Esophagus muscularis mucosa (tissue), 4 donors: ENCODE data around the gene RHOF. TPM values are rescaled to one million over a fixed set of nuclear protein-coding genes. Genes with fewer than 3 reads are reported as not detected.

ENCODE experiments used
- DNase-seq: peaks from one replicate; pipeline ENCODE4 v3.0.0-alpha.2; 2017; ENCODE audit errors: extremely low spot score
- H3K27ac ChIP-seq, 4 donors: fragments of 200-600 bp; sonication (generic); replicated peaks in 1 of 4; 1 replicate in 3 of 4; 2 replicates in 1 of 4; pipeline ENCODE4 v1.5.1; 2016 to 2019; ENCODE audit warnings: mild to moderate bottlenecking in 1 of 4
- H3K27me3 ChIP-seq, 4 donors: fragments of 200-600 bp; sonication (generic); one replicate each; pipeline versions ENCODE4 v1.5.1 to v1.6.0; 2016 to 2019
- H3K36me3 ChIP-seq, 4 donors: fragments of 200-600 bp; sonication (generic); one replicate each; pipeline ENCODE4 v1.5.1; 2016 to 2019
- H3K4me1 ChIP-seq, 4 donors: fragments of 200-600 bp; sonication (generic); one replicate each; pipeline ENCODE4 v1.5.1; 2016 to 2019
- H3K4me3 ChIP-seq, 4 donors: fragments of 200-600 bp; sonication (generic); 1 replicate in 2 of 4; 2 replicates in 2 of 4; pipeline ENCODE4 v1.5.1; 2016 to 2019; ENCODE audit warnings: mild to moderate bottlenecking in 4 of 4, moderate library complexity in 1 of 4
- H3K9me3 ChIP-seq, 4 donors: fragments of 200-600 bp; sonication (generic); 1 replicate in 3 of 4; 2 replicates in 1 of 4; pipeline ENCODE4 v1.5.1; 2016 to 2019
- CTCF ChIP-seq, 3 experiments: fragments of 200-600 bp in 2 of 3; fragments of 450-650 bp in 1 of 3; sonication (generic) in 2 of 3; IDR thresholded peaks; one replicate each; pipeline ENCODE4 v1.5.1; 2017 to 2019; ENCODE audit warnings: antibody characterized with exemption in 3 of 3, mild to moderate bottlenecking in 2 of 3, moderate library complexity in 1 of 3
- EP300 ChIP-seq: sonication (generic); formaldehyde crosslinking; IDR thresholded peaks from one replicate; pipeline ENCODE4 v1.6.1; 2017; ENCODE audit warnings: antibody characterized with exemption
- POLR2A ChIP-seq: fragments of 450-650 bp; IDR thresholded peaks from one replicate; pipeline ENCODE4 v1.6.1; 2017; ENCODE audit warnings: antibody characterized with exemption, moderate library complexity, mild to moderate bottlenecking, low read depth
- POLR2AphosphoS5 ChIP-seq, 2 donors: sonication (generic); formaldehyde crosslinking; IDR thresholded peaks; one replicate each; pipeline ENCODE4 v1.6.1; 2017; ENCODE audit warnings: antibody characterized with exemption in 2 of 2
- WGBS: methylation state at CpG from one replicate; pipeline ENCODE4 v1.1.5; 2018; 5-methylcytosine and 5-hydroxymethylcytosine counted together
- intact Hi-C: fragments of 100-400 bp; cut with DNase I; formaldehyde crosslinking; loops from one replicate; pipeline ENCODE4 v1.15.1; 2023
- total RNA-seq, 4 donors: library from RNA; depleted of rRNA; stranded (reverse); fragments of >200 nt; gene quantifications; one replicate each; pipeline versions ENCODE4 v1.1.0 to v1.2.1, GENCODE V29; 2016

Gene RHOF
- total RNA-seq, 4 donors from 2014 or later, result 7.0 to 23.2 (median 15.9) TPM

DNA sequence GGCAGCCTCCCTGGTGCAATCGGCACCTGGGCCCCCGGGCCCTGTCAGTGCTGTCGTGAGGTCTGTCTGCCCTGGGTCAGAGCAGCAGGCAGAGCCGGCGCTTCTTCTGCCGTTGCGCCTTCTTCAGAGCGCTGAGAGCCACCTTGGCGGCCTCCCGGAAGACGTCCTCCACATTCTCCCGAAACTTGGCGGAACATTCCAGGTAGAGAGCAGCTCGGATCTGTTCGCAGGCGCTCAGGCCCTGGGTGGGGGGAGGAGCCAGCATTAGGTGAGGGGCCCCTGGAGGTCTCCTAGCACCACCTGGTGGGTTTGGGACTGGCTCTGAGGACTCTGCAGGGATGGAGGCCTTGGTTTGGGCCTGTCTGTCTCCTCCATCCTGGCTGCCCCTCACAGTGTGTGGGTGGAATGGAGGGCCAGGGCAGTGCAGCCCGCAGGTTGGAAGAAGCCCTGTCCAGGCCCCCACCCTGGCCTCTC lies 14.0 kb downstream of the RHOF start:
- TF ChIP-seq POLR2AphosphoS5 (IDR thresholded peaks at IDR 0.05), result no peak
- TF ChIP-seq EP300, result no peak
- TF ChIP-seq CTCF (IDR thresholded peaks at IDR 0.05), result no peak
- TF ChIP-seq POLR2A, result no peak

DNA sequence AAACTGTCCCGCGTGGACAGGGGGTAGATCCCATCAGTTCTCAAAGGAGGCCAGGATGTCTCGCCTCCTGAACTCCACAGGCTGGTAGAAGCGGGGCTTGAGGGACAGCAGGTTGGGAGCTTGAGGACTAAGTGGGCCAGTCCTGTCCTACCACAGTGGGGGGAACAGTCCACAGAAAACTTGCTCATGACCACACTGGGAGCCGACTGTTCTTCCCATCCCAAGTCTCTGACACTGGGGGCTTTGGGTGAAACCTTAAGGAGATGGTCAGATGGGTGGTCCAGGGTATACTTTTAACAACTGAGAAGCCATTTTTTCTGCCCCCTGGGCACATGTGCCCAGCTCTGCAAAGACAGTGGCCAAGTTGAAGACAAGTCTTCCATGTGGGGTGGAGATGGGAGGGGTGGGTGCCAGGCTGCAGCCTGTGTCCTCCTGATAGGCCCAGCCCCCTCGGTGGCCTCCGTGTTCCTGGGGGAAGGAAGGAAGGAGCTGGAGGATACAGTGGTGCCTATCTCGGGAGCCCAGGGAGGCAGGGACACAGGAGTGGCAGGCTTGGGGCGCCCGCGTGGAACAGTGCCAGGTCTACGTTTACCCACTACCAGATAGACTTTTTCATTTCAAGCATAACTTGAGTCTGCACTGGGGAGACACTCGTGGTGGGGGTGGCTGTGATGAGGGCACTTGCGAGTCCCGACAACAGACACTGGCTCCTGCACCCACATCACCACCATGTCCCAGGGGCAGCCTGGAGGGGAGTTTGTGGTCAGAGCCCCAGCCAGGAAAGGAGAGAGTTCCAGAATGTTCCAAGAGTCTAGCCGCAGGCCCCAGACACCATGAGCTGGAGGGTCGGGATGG lies 14.7 kb downstream of the RHOF start:
- TF ChIP-seq EP300, result no peak
- TF ChIP-seq POLR2A, result no peak
- TF ChIP-seq POLR2AphosphoS5 (IDR thresholded peaks at IDR 0.05), result no peak
- no peak for TF ChIP-seq CTCF (IDR thresholded peaks at IDR 0.05)

More for the DNA sequence above, 14.0 kb downstream of the RHOF start:
- Histone ChIP-seq H3K4me3 (no peak overlapping the region), H3K9me3 (no peaks in the 10 kb centered on the region), H3K27ac (no peak overlapping the region), H3K4me1 (peaks cover 25 to 55% (median 41%) of the 10 kb centered on the region in 4 donors), H3K36me3 (peaks cover 0 to 22% (median 19%) of the 10 kb centered on the region in 4 donors), H3K27me3 (no peaks in the 10 kb centered on the region)
- WGBS, result 91% methylated on average over 16 of the region's 17 CpGs
- no peak for DNase-seq
- intact Hi-C loops, result no loop called here

DNA sequence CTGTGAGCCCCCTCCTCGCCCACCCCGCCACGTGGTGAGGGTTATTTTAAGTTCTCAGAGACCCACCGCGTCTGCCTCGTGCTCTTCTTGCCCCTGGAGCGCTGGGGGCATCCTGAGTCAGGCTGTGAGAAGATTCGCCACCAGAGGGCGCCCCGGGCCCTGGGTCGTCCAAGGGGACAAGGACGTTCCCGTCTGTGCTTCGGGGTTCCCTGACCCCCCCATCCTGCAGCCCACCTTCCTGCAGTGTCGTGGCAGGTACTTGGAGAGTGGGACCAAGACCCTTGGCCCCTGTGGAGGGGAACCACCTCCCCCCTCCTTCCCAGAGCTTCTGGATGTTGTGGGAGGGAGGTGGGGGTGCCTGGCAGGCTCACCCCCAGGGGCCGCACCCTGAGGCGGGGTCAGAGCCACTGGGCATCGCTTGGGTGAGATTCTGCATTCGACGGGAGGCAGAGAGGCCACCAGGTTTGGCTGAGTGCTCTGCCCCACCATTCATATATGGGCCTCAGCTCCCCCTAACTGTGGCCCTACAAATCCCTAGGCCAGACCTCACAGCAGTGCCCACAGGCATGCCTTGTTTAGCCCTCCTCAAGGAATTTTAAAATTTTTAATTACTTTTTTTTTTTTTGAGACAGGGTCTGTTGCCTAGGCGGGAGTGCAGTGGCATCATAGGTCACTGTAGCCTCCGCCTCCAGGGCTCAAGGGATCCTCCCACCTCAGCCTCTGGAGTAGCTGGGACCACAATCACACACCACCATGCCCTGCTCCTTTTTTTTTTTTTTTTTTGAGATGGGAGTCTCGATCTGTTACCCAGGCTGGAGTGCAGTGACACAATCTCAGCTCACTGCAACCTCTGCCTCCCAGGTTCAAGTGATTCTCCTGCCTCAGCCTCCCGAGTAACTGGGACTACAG lies 17.0 kb downstream of the RHOF start:
- no peak for DNase-seq
- intact Hi-C loops, result no loop called here
- H3K4me3 ChIP-seq, result no peak overlapping the region
- peaks cover 28 to 50% (median 44%) of the 10 kb centered on the region in 4 donors for H3K4me1 ChIP-seq
- H3K27me3 ChIP-seq, result no peaks in the 10 kb centered on the region
- TF ChIP-seq POLR2AphosphoS5 (IDR thresholded peaks at IDR 0.05) (no peak), POLR2A (no peak), CTCF (IDR thresholded peaks at IDR 0.05) (peak; percentile 75 to 97 (median 83)), EP300 (no peak)
- WGBS, result 33% methylated on average over 20 of the region's 24 CpGs
- peak overlapping the region in 2 of 4 donors; percentile 43 to 52 for H3K27ac ChIP-seq
- no peaks in the 10 kb centered on the region for H3K9me3 ChIP-seq
- peaks cover 0 to 22% (median 19%) of the 10 kb centered on the region in 4 donors for H3K36me3 ChIP-seq

More for the DNA sequence above, 14.7 kb downstream of the RHOF start:
- H3K27ac ChIP-seq, result no peak overlapping the region
- DNase-seq, result no peak
- H3K9me3 ChIP-seq, result no peaks in the 10 kb centered on the region
- H3K4me1 ChIP-seq, result peaks cover 27 to 53% (median 42%) of the 10 kb centered on the region in 4 donors
- 84% methylated on average over 16 of the region's 17 CpGs for WGBS
- no peaks in the 10 kb centered on the region for H3K27me3 ChIP-seq
- intact Hi-C loops, result no loop called here
- H3K4me3 ChIP-seq, result no peak overlapping the region
- peaks cover 0 to 22% (median 19%) of the 10 kb centered on the region in 4 donors for H3K36me3 ChIP-seq

DNA sequence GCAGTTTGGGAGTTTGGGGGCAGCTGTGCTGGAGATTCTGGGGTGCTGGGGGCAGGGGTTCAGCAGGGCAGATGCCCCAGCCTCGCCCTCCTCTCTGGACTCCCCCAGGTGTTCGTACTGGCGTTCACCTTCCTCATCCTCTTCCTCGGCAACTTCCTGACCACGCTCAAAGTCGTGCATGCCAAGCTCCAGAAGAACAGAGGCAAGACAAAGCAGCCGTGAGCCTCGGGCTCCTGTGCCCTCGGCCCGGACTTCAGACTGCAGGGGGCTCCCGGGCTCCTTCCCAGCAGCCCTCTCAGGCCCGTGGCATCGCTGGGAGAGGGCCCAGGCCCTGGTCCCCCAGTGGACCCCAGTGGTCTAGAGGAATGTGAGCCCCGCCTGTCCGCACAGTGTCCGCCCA lies 18.0 kb downstream of the RHOF start:
- WGBS, result 77% methylated on average over 16 of the region's 16 CpGs
- no peak for DNase-seq
- Histone ChIP-seq H3K27me3 (no peaks in the 10 kb centered on the region), H3K4me3 (no peak overlapping the region), H3K36me3 (peaks cover 0 to 17% (median 16%) of the 10 kb centered on the region in 4 donors), H3K27ac (peak overlapping the region in 3 of 4 donors; percentile 3 to 52 (median 43)), H3K9me3 (no peaks in the 10 kb centered on the region), H3K4me1 (peaks cover 32 to 48% (median 36%) of the 10 kb centered on the region in 4 donors)
- intact Hi-C loops, result no loop called here
- no peak for TF ChIP-seq CTCF (IDR thresholded peaks at IDR 0.05)
- TF ChIP-seq EP300, result no peak
- no peak for TF ChIP-seq POLR2AphosphoS5 (IDR thresholded peaks at IDR 0.05)
- no peak for TF ChIP-seq POLR2A
